Measurements from ENCODE around the gene MPST.
"Not testable (repeated sequence)": the region's sequence is repeated elsewhere in the genome, so short reads cannot be mapped to it uniquely, and the experiment has no call there.

MPST gene

GRCh38 chr22:36989012-36989411 is 30.5 kb upstream of the MPST start:
- Histone ChIP-seq H3K9me3 (peaks cover 12% of the 10 kb centered on the region), H3K27me3 (ENCODE audit: low read depth) (peaks cover 11% of the 10 kb centered on the region; the same call in 1 of the 2 replicates)
- H3K4me3 ChIP-seq; in situ Hi-C loops (cut with MboI; ENCODE audit: low sequenced_read_pairs); H3K4me1 ChIP-seq; H3K36me3 ChIP-seq (replicated peaks); DNase-seq (ENCODE audit: low spot score in 2 of 2): not testable (repeated sequence)

GRCh38 chr22:36990457-36990856 is 29.1 kb upstream of the MPST start:
- Histone ChIP-seq H3K9me3 (peaks cover 12% of the 10 kb centered on the region), H3K36me3 (replicated peaks) (no peaks in the 10 kb centered on the region), H3K4me1 (no peaks in the 10 kb centered on the region), H3K27me3 (ENCODE audit: low read depth) (peaks cover 11% of the 10 kb centered on the region; the same call in 1 of the 2 replicates), H3K4me3 (no peak overlapping the region)
- in situ Hi-C loops (cut with MboI; ENCODE audit: low sequenced_read_pairs), result no loop called here
- no peak for DNase-seq (ENCODE audit: low spot score in 2 of 2)

- DNase-seq (ENCODE audit: low spot score in 2 of 2), result no peak
- Histone ChIP-seq H3K9me3 (peaks cover 6% of the 10 kb centered on the region), H3K36me3 (replicated peaks) (no peaks in the 10 kb centered on the region), H3K4me1 (no peaks in the 10 kb centered on the region), H3K27me3 (ENCODE audit: low read depth) (peaks cover 11% of the 10 kb centered on the region; the same call in 1 of the 2 replicates), H3K4me3 (no peak overlapping the region)
- in situ Hi-C loops (cut with MboI; ENCODE audit: low sequenced_read_pairs), result no loop called here
Measured at GRCh38 chr22:36991206-36991605, 28.3 kb upstream of the MPST start.

- DNase-seq (ENCODE audit: low spot score in 2 of 2), result no peak
- no peaks in the 10 kb centered on the region for H3K36me3 ChIP-seq (replicated peaks)
- no peaks in the 10 kb centered on the region for H3K4me1 ChIP-seq
- H3K27me3 ChIP-seq (ENCODE audit: low read depth), result peaks cover 3% of the 10 kb centered on the region
- H3K4me3 ChIP-seq, result no peak overlapping the region
- in situ Hi-C loops (cut with MboI; ENCODE audit: low sequenced_read_pairs), result no loop called here
- no peaks in the 10 kb centered on the region for H3K9me3 ChIP-seq
Measured at GRCh38 chr22:36997746-36998145, 21.8 kb upstream of the MPST start.

- no peak overlapping the region for H3K4me3 ChIP-seq
- H3K27me3 ChIP-seq (ENCODE audit: low read depth), result peaks cover 2% of the 10 kb centered on the region
- no peak for DNase-seq (ENCODE audit: low spot score in 2 of 2)
- H3K4me1 ChIP-seq, result no peaks in the 10 kb centered on the region
- H3K36me3 ChIP-seq (replicated peaks), result no peaks in the 10 kb centered on the region
- in situ Hi-C loops (cut with MboI; ENCODE audit: low sequenced_read_pairs), result no loop called here
- no peaks in the 10 kb centered on the region for H3K9me3 ChIP-seq
Measured at GRCh38 chr22:36998620-36999351, 20.8 kb upstream of the MPST start.

- H3K4me3 ChIP-seq, result no peak overlapping the region
Measured at GRCh38 chr22:36999463-36999862, 20.1 kb upstream of the MPST start.

GRCh38 chr22:37000676-37001534 is 18.6 kb upstream of the MPST start:
- H3K4me3 ChIP-seq, result no peak overlapping the region
- H3K36me3 ChIP-seq (replicated peaks), result no peaks in the 10 kb centered on the region
- no peaks in the 10 kb centered on the region for H3K4me1 ChIP-seq
- in situ Hi-C loops (cut with MboI; ENCODE audit: low sequenced_read_pairs), result no loop called here
- DNase-seq (ENCODE audit: low spot score in 2 of 2), result no peak
- no peaks in the 10 kb centered on the region; the same call in 1 of the 2 replicates for H3K27me3 ChIP-seq (ENCODE audit: low read depth)
- H3K9me3 ChIP-seq, result no peaks in the 10 kb centered on the region

More at GRCh38 chr22:36999463-36999862, 20.1 kb upstream of the MPST start:
- Histone ChIP-seq H3K27me3 (ENCODE audit: low read depth) (no peaks in the 10 kb centered on the region; the same call in 1 of the 2 replicates), H3K9me3 (no peaks in the 10 kb centered on the region), H3K36me3 (replicated peaks) (no peaks in the 10 kb centered on the region), H3K4me1 (no peaks in the 10 kb centered on the region)
- in situ Hi-C loops (cut with MboI; ENCODE audit: low sequenced_read_pairs), result no loop called here
- DNase-seq (ENCODE audit: low spot score in 2 of 2), result no peak

- Histone ChIP-seq H3K4me1 (no peaks in the 10 kb centered on the region), H3K9me3 (no peaks in the 10 kb centered on the region), H3K4me3 (no peak overlapping the region), H3K36me3 (replicated peaks) (no peaks in the 10 kb centered on the region), H3K27me3 (ENCODE audit: low read depth) (peaks cover 4% of the 10 kb centered on the region)
- in situ Hi-C loops (cut with MboI; ENCODE audit: low sequenced_read_pairs), result no loop called here
- DNase-seq (ENCODE audit: low spot score in 2 of 2), result no peak
Measured at GRCh38 chr22:37001826-37002225, 17.7 kb upstream of the MPST start.

- in situ Hi-C loops (cut with MboI; ENCODE audit: low sequenced_read_pairs), result no loop called here
- Histone ChIP-seq H3K9me3 (no peaks in the 10 kb centered on the region), H3K27me3 (ENCODE audit: low read depth) (peaks cover 4% of the 10 kb centered on the region), H3K4me1 (no peaks in the 10 kb centered on the region), H3K36me3 (replicated peaks) (no peaks in the 10 kb centered on the region), H3K4me3 (no peak overlapping the region)
- no peak for DNase-seq (ENCODE audit: low spot score in 2 of 2)
Measured at GRCh38 chr22:37002633-37003032, 16.9 kb upstream of the MPST start.

- in situ Hi-C loops (cut with MboI; ENCODE audit: low sequenced_read_pairs), result no loop called here
- Histone ChIP-seq H3K9me3 (no peaks in the 10 kb centered on the region), H3K4me1 (no peaks in the 10 kb centered on the region), H3K36me3 (replicated peaks) (no peaks in the 10 kb centered on the region), H3K27me3 (ENCODE audit: low read depth) (peaks cover 6% of the 10 kb centered on the region), H3K4me3 (no peak overlapping the region)
- DNase-seq (ENCODE audit: low spot score in 2 of 2), result no peak
Measured at GRCh38 chr22:37007651-37008050, 11.9 kb upstream of the MPST start.

GRCh38 chr22:37008365-37008764 is 11.2 kb upstream of the MPST start:
- H3K27me3 ChIP-seq (ENCODE audit: low read depth), result peaks cover 6% of the 10 kb centered on the region
- H3K4me3 ChIP-seq, result no peak overlapping the region
- in situ Hi-C loops (cut with MboI; ENCODE audit: low sequenced_read_pairs), result no loop called here
- DNase-seq (ENCODE audit: low spot score in 2 of 2), result no peak
- H3K4me1 ChIP-seq, result no peaks in the 10 kb centered on the region
- H3K36me3 ChIP-seq (replicated peaks), result no peaks in the 10 kb centered on the region
- H3K9me3 ChIP-seq, result no peaks in the 10 kb centered on the region

- no peaks in the 10 kb centered on the region for H3K36me3 ChIP-seq (replicated peaks)
- in situ Hi-C loops (cut with MboI; ENCODE audit: low sequenced_read_pairs), result no loop called here
- H3K27me3 ChIP-seq (ENCODE audit: low read depth), result peaks cover 6% of the 10 kb centered on the region
- no peaks in the 10 kb centered on the region for H3K4me1 ChIP-seq
- no peaks in the 10 kb centered on the region for H3K9me3 ChIP-seq
- no peak for DNase-seq (ENCODE audit: low spot score in 2 of 2)
- no peak overlapping the region for H3K4me3 ChIP-seq
Measured at GRCh38 chr22:37009490-37009889, 10.1 kb upstream of the MPST start.

- in situ Hi-C loops (cut with MboI; ENCODE audit: low sequenced_read_pairs), result no loop called here
- no peak for DNase-seq (ENCODE audit: low spot score in 2 of 2)
- no peaks in the 10 kb centered on the region for H3K4me1 ChIP-seq
- no peaks in the 10 kb centered on the region for H3K9me3 ChIP-seq
- no peak overlapping the region for H3K4me3 ChIP-seq
- peaks cover 6% of the 10 kb centered on the region for H3K27me3 ChIP-seq (ENCODE audit: low read depth)
- no peaks in the 10 kb centered on the region for H3K36me3 ChIP-seq (replicated peaks)
Measured at GRCh38 chr22:37010174-37010573, 9.4 kb upstream of the MPST start.

- Histone ChIP-seq H3K27me3 (ENCODE audit: low read depth) (peaks cover 6% of the 10 kb centered on the region), H3K9me3 (no peaks in the 10 kb centered on the region), H3K4me3 (no peak overlapping the region), H3K4me1 (no peaks in the 10 kb centered on the region), H3K36me3 (replicated peaks) (no peaks in the 10 kb centered on the region; the same call in 1 of the 2 replicates)
- in situ Hi-C loops (cut with MboI; ENCODE audit: low sequenced_read_pairs), result no loop called here
- DNase-seq (ENCODE audit: low spot score in 2 of 2), result no peak
Measured at GRCh38 chr22:37010976-37011375, 8.6 kb upstream of the MPST start.

Data from HAP-1 (cell line).